Activated T-cell treated with anti-CD3 and anti-CD28 coated beads, Interleukin-2, amount 50 U/mL, for 4 hours (primary cell): ENCODE measurements around the gene RPUSD1. TPM values are rescaled to one million over a fixed set of nuclear protein-coding genes. Genes with fewer than 3 reads are reported as not detected.
"Not testable (repeated sequence)": the region's sequence is repeated elsewhere in the genome, so short reads cannot be mapped to it uniquely, and the experiment has no call there.

Experiments used
- ATAC-seq, 2 donors: fragments of 200-7000 bp; cut with Tn5 transposase; one replicate each; pipeline ENCODE4 v1.10.0; 2021
- DNase-seq: peaks from one replicate; pipeline ENCODE4 v3.0.0-alpha.2; 2020
- H3K27me3 Mint-ChIP-seq: one replicate; pipeline ENCODE4 v1.8.0; 2021; ENCODE audit warnings: low read depth, mixed read lengths
- H3K36me3 Mint-ChIP-seq: one replicate; pipeline ENCODE4 v1.8.0; 2022; ENCODE audit warnings: mixed read lengths; ENCODE audit not compliant: insufficient read depth
- H3K4me1 Mint-ChIP-seq: one replicate; pipeline ENCODE4 v1.8.0; 2021; ENCODE audit warnings: low read depth, mixed read lengths
- H3K4me3 Mint-ChIP-seq: one replicate; pipeline ENCODE4 v1.8.0; 2021; ENCODE audit warnings: mild to moderate bottlenecking, moderate library complexity, mixed read lengths
- H3K9me3 Mint-ChIP-seq: one replicate; pipeline ENCODE4 v1.8.0; 2021; ENCODE audit warnings: mixed read lengths
- total RNA-seq, 3 donors: library from RNA; stranded (reverse); gene quantifications; one replicate each; pipeline ENCODE4 v1.2.1, GENCODE V29; 2021

Gene RPUSD1
- total RNA-seq, 3 donors from 2014 or later = 72.3 to 99.0 (median 75.1) TPM

GRCh38 chr16:776298-776697 is 11.9 kb downstream of the RPUSD1 start:
- H3K4me3 Mint-ChIP-seq, ATAC-seq, DNase-seq, H3K9me3 Mint-ChIP-seq, H3K36me3 Mint-ChIP-seq, H3K4me1 Mint-ChIP-seq: not testable (repeated sequence)
- H3K27me3 Mint-ChIP-seq = peaks cover 17% of the 10 kb centered on the region

- Mint-ChIP-seq H3K27me3 (peaks cover 10% of the 10 kb centered on the region), H3K4me3 (no peak overlapping the region), H3K36me3 (no peaks in the 10 kb centered on the region), H3K4me1 (peaks cover 2% of the 10 kb centered on the region), H3K9me3 (no peaks in the 10 kb centered on the region)
- no peak for DNase-seq
- ATAC-seq = no peak
Measured at GRCh38 chr16:775236-775796, 12.9 kb downstream of the RPUSD1 start.

GRCh38 chr16:774086-775001 is 13.8 kb downstream of the RPUSD1 start:
- Mint-ChIP-seq H3K36me3 (no peaks in the 10 kb centered on the region), H3K4me3 (no peak overlapping the region), H3K27me3 (peaks cover 8% of the 10 kb centered on the region), H3K4me1 (peaks cover 2% of the 10 kb centered on the region), H3K9me3 (no peaks in the 10 kb centered on the region)
- DNase-seq = no peak
- ATAC-seq = no peak

GRCh38 chr16:772959-773358 is 15.2 kb downstream of the RPUSD1 start:
- Mint-ChIP-seq H3K27me3 (peaks cover 7% of the 10 kb centered on the region), H3K36me3 (no peaks in the 10 kb centered on the region), H3K4me3 (no peak overlapping the region), H3K9me3 (no peaks in the 10 kb centered on the region), H3K4me1 (peaks cover 2% of the 10 kb centered on the region)
- no peak for DNase-seq
- ATAC-seq = no peak

- no peaks in the 10 kb centered on the region for H3K36me3 Mint-ChIP-seq
- no peak for ATAC-seq
- no peak for DNase-seq
- no peak overlapping the region for H3K4me3 Mint-ChIP-seq
- H3K4me1 Mint-ChIP-seq = no peaks in the 10 kb centered on the region
- no peaks in the 10 kb centered on the region for H3K9me3 Mint-ChIP-seq
- H3K27me3 Mint-ChIP-seq = no peaks in the 10 kb centered on the region
Measured at GRCh38 chr16:770411-770810, 17.8 kb downstream of the RPUSD1 start.

GRCh38 chr16:769934-770333 is 18.2 kb downstream of the RPUSD1 start:
- Mint-ChIP-seq H3K4me1 (no peaks in the 10 kb centered on the region), H3K36me3 (no peaks in the 10 kb centered on the region), H3K4me3 (no peak overlapping the region), H3K27me3 (no peaks in the 10 kb centered on the region), H3K9me3 (no peaks in the 10 kb centered on the region)
- ATAC-seq (no peak), DNase-seq (no peak)

GRCh38 chr16:769184-769784 is 18.9 kb downstream of the RPUSD1 start:
- DNase-seq (no peak), ATAC-seq (no peak)
- H3K9me3 Mint-ChIP-seq = no peaks in the 10 kb centered on the region
- no peak overlapping the region for H3K4me3 Mint-ChIP-seq
- H3K4me1 Mint-ChIP-seq = no peaks in the 10 kb centered on the region
- H3K36me3 Mint-ChIP-seq = no peaks in the 10 kb centered on the region
- no peaks in the 10 kb centered on the region for H3K27me3 Mint-ChIP-seq

- Mint-ChIP-seq H3K4me1 (no peaks in the 10 kb centered on the region), H3K9me3 (no peaks in the 10 kb centered on the region)
- ATAC-seq = no peak
Measured at GRCh38 chr16:768428-768827, 19.8 kb downstream of the RPUSD1 start.

GRCh38 chr16:767743-768235 is 20.4 kb downstream of the RPUSD1 start:
- Mint-ChIP-seq H3K27me3 (no peaks in the 10 kb centered on the region), H3K4me1 (no peaks in the 10 kb centered on the region), H3K36me3 (no peaks in the 10 kb centered on the region), H3K4me3 (no peak overlapping the region), H3K9me3 (no peaks in the 10 kb centered on the region)
- ATAC-seq (no peak), DNase-seq (no peak)

More at GRCh38 chr16:768428-768827, 19.8 kb downstream of the RPUSD1 start:
- Mint-ChIP-seq H3K36me3 (no peaks in the 10 kb centered on the region), H3K4me3 (no peak overlapping the region), H3K27me3 (no peaks in the 10 kb centered on the region)
- DNase-seq = no peak

- ATAC-seq = no peak
- Mint-ChIP-seq H3K4me1 (no peaks in the 10 kb centered on the region), H3K4me3 (no peak overlapping the region), H3K27me3 (no peaks in the 10 kb centered on the region), H3K36me3 (no peaks in the 10 kb centered on the region), H3K9me3 (no peaks in the 10 kb centered on the region)
- DNase-seq = no peak
Measured at GRCh38 chr16:766820-767640, 21.2 kb downstream of the RPUSD1 start.

GRCh38 chr16:766008-766819 is 22.0 kb downstream of the RPUSD1 start:
- no peak for ATAC-seq
- Mint-ChIP-seq H3K4me3 (no peak overlapping the region), H3K4me1 (no peaks in the 10 kb centered on the region), H3K36me3 (no peaks in the 10 kb centered on the region), H3K27me3 (no peaks in the 10 kb centered on the region), H3K9me3 (no peaks in the 10 kb centered on the region)
- DNase-seq = no peak

GRCh38 chr16:765488-765865 is 22.7 kb downstream of the RPUSD1 start:
- no peak overlapping the region for H3K4me3 Mint-ChIP-seq
- H3K27me3 Mint-ChIP-seq = no peaks in the 10 kb centered on the region
- no peak for DNase-seq
- H3K9me3 Mint-ChIP-seq = no peaks in the 10 kb centered on the region
- H3K4me1 Mint-ChIP-seq = no peaks in the 10 kb centered on the region
- no peaks in the 10 kb centered on the region for H3K36me3 Mint-ChIP-seq
- no peak for ATAC-seq

- DNase-seq = no peak
- ATAC-seq = no peak
- H3K36me3 Mint-ChIP-seq = no peaks in the 10 kb centered on the region
- no peaks in the 10 kb centered on the region for H3K9me3 Mint-ChIP-seq
- no peaks in the 10 kb centered on the region for H3K27me3 Mint-ChIP-seq
- H3K4me3 Mint-ChIP-seq = no peak overlapping the region
- H3K4me1 Mint-ChIP-seq = no peaks in the 10 kb centered on the region
Measured at GRCh38 chr16:764848-765487, 23.2 kb downstream of the RPUSD1 start.
